Coronary artery (tissue), 2 donors: ENCODE results near the gene MTUS2.

Source experiments
- DNase-seq: peaks from one replicate; pipeline ENCODE4 v3.0.0-alpha.2; 2017; ENCODE audit warnings: low spot score
- H3K27ac ChIP-seq, 2 donors: fragments of 200-600 bp; sonication (generic); one replicate each; pipeline ENCODE4 v1.5.1; 2016 to 2019
- H3K4me3 ChIP-seq: fragments of 200-600 bp; sonication (generic); 2 replicates; pipeline ENCODE4 v1.5.1; 2016; ENCODE audit warnings: mild to moderate bottlenecking, moderate library complexity
- CTCF ChIP-seq: fragments of 200-600 bp; sonication (generic); IDR thresholded peaks from one replicate; pipeline ENCODE4 v1.5.1; 2019; ENCODE audit warnings: antibody characterized with exemption

MTUS2 gene

GRCh38 chr13:29511980-29512379 lies 691.8 kb downstream of the MTUS2 start:
- Histone ChIP-seq H3K4me3 (no peak overlapping the region), H3K27ac (no peak overlapping the region)
- no peak for DNase-seq
- TF ChIP-seq CTCF, result no peak

GRCh38 chr13:29513002-29513980 lies 693.2 kb downstream of the MTUS2 start:
- Histone ChIP-seq H3K27ac (no peak overlapping the region), H3K4me3 (no peak overlapping the region)
- no peak for DNase-seq
- TF ChIP-seq CTCF, result no peak

GRCh38 chr13:29513981-29514719 lies 694.0 kb downstream of the MTUS2 start:
- Histone ChIP-seq H3K27ac (no peak overlapping the region), H3K4me3 (no peak overlapping the region)
- DNase-seq, result no peak
- no peak for TF ChIP-seq CTCF

GRCh38 chr13:29514720-29515310 lies 694.7 kb downstream of the MTUS2 start:
- Histone ChIP-seq H3K27ac (no peak overlapping the region), H3K4me3 (no peak overlapping the region)
- no peak for TF ChIP-seq CTCF
- DNase-seq, result no peak

- H3K27ac ChIP-seq, result no peak overlapping the region
- DNase-seq, result no peak
- no peak overlapping the region for H3K4me3 ChIP-seq
- TF ChIP-seq CTCF, result no peak
Measured at GRCh38 chr13:29515372-29515771, 695.2 kb downstream of the MTUS2 start.

GRCh38 chr13:29516012-29516411 lies 695.9 kb downstream of the MTUS2 start:
- no peak for DNase-seq
- Histone ChIP-seq H3K27ac (no peak overlapping the region), H3K4me3 (no peak overlapping the region)
- TF ChIP-seq CTCF, result no peak
